GM21619 (cell line): ENCODE data around the gene SRSF10.
"Not testable (repeated sequence)": the region's sequence is repeated elsewhere in the genome, so short reads cannot be mapped to it uniquely, and the experiment has no call there.

ENCODE experiments used
- ATAC-seq: cut with Tn5 transposase; IDR thresholded peaks from one replicate; pipeline ENCODE4 v1.9.1; 2021; ENCODE audit not compliant: unreplicated experiment

Gene SRSF10

GRCh38 chr1:23999156-23999671 lies 19.1 kb upstream of the SRSF10 start:
- no peak for ATAC-seq

- no peak for ATAC-seq
Observed at GRCh38 chr1:23997812-23998211, 17.7 kb upstream of the SRSF10 start.

GRCh38 chr1:23996700-23997229 lies 16.6 kb upstream of the SRSF10 start:
- no peak for ATAC-seq

GRCh38 chr1:23995431-23995837 lies 15.3 kb upstream of the SRSF10 start:
- no peak for ATAC-seq

- not testable (repeated sequence) for ATAC-seq
Observed at GRCh38 chr1:23992011-23992410, 11.9 kb upstream of the SRSF10 start.

- ATAC-seq = no peak
Observed at GRCh38 chr1:23989263-23989662, 9.1 kb upstream of the SRSF10 start.

DNA sequence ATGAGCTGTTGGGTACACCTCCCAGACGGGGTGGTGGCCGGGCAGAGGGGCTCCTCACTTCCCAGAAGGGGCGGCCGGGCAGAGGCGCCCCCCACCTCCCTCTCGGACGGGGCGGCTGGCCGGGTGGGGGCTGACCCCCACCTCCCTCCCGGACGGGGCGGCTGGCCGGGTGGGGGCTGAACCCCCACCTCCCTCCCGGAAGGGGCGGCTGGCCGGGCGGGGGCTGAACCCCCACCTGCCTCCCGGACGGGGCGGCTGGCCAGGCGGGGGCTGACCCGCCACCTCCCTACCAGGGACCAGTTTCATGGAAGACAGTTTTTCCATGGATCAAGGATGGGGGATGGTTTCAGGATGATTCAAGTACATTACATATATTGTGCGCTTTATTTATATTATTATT lies 6.9 kb upstream of the SRSF10 start:
- not testable (repeated sequence) for ATAC-seq

DNA sequence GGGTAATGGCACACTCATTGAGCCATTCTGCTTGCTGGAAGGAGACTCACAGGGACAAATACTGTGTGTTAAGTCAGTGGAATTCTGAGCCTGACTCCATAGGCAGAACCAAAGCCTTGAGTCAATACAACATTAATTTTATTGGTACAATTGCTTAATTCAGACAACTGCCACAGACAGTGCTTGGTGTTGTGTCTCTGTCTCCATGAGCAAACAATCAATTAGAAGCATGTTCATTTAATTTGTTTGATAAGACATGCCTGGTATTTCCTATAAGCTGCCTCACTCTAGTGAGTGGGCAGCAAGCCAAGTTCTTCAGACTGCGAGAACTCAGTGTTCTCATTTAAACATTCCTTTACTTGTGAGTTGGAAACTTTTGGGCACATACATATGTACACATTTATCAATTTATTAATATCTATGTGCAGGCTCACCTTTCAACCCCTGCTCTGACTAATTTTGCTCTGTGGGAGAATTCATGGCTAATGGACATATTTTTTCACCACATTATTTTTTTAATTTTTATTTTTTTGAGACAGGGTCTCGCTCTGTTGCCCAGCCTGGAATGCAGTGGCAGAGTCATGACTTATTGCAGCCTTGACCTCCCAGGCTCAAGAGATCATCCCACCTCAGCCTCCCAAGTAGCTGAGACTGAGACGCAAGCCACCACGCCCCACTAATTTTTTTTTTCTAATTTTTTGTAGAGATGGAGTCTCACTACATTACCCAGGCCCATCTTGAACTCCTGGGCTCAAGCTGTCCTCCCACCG lies 4.5 kb upstream of the SRSF10 start:
- no peak for ATAC-seq

GRCh38 chr1:23980728-23981070 lies 572 bp upstream of the SRSF10 start:
- peak; percentile 22 for ATAC-seq

- no peak for ATAC-seq
Observed at GRCh38 chr1:23979387-23979880, 693 bp downstream of the SRSF10 start.

- no peak for ATAC-seq
Observed at GRCh38 chr1:23978805-23979204, 1.3 kb downstream of the SRSF10 start.

DNA sequence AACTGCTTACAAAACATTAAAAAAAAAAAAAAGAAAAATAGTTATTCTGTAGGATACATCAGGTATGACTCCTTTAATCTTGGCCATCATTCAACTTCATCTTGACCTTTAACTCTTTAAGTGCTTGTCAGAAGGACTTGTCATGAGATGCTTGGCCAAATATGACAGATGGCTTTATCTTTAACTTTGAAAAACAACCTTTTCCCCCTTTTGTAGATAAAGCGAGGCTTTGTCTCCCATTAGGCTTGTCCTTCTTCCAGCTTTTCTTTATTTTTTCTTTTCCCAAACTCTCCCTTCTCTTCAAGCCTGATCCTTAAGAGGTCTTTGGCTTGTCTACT lies 2.3 kb downstream of the SRSF10 start:
- ATAC-seq = no peak

GRCh38 chr1:23977187-23977853 lies 2.8 kb downstream of the SRSF10 start:
- no peak for ATAC-seq

- ATAC-seq = no peak
Observed at GRCh38 chr1:23967871-23968270, 12.3 kb downstream of the SRSF10 start.

- ATAC-seq = no peak
Observed at GRCh38 chr1:23966973-23967493, 13.1 kb downstream of the SRSF10 start.

- no peak for ATAC-seq
Observed at GRCh38 chr1:23964790-23965740, 15.1 kb downstream of the SRSF10 start.

DNA sequence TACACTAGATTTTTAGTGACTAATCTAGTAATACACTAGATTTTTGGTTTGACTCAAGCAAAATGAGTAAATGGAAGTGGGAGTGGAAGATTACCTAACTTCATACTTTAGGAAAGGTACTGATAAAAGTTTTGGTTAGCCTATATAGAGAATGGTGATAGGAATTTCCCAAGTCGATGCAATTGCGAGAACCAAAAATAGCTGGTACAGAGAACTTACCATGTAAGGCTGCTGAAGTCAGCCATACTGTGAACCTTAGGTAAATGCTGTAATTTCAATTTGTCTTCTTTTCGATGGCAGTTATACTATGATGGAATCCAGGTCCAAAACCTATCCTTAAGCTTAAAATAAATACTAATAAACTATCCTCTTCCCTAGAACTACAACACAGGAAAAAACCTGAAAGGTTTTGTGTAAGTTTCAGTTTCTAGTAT lies 15.9 kb downstream of the SRSF10 start:
- no peak for ATAC-seq

DNA sequence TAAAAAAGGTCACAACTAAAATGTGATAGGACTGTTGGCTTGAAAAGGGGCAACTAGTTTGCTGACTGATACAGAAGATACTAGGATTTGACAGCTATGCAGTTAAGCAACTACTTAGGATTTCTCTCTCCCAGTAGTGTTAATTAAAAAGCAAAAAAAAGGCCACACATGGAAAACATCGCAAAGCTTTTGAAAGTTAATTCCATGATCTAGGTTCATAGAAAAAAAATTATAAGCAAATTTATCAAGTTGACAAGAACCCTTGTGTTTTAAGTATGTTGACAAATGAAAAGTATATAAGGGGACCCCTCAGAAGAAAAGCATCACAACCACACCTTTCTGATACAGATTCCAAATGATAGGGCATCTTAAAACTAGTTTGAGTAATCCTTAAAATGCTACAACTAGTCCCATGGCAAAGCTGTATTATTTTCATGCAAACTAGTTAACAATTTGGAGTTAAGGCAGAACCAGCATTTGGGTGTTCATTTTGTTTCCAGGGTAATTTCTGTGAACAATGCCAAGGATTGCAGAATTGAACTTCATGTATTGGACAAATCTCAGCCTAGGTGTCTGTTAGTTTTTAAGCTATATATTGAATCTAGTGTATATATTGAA lies 16.4 kb downstream of the SRSF10 start:
- no peak for ATAC-seq

DNA sequence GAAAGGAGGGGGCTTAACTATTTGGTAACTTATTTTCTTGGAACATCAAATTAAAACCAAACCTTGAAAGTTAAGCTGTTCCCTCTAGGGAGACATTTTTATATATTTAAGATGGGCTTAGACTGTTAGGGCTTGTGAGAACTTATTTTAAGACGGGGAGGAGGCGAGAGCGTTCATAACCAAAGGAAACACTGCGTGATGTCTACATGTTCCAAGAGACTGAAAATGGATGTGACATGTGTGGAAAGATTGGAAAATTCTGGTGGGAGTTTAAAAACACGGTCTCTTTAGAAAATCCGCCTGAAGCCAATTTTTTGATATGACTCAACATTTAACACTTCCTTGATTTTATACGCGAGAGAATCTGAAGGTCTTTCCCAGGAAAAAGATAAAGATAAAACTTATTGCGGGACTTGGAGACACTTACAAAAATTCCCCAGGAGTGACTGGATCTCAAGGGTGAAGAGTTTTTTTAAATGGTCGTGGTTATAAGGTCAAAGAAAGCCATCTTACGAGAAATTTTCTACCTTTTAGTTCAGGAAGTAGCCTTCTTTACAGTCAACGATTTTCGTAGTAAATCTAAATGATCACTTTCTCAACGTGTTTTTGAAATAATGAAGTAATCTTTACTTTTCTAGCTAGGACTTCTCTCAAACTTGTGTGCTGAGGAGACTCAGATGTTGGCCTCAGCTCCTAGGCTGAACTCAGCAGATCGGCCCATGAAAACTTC lies 19.7 kb downstream of the SRSF10 start:
- no peak for ATAC-seq
